ENCODE data around the gene NFASC. TPM values are rescaled to one million over a fixed set of nuclear protein-coding genes. Genes with fewer than 3 reads are reported as not detected.

The NFASC gene
- total RNA-seq, 1 experiment from 2014 or later: 23.6 TPM

GRCh38 chr1:204888294-204888693 lies 17.6 kb downstream of the NFASC start:
- Histone ChIP-seq H3K4me3 (ENCODE audit: insufficient read depth, low read depth, low read length) (no peak overlapping the region), H3K27me3 (ENCODE audit: control insufficient read depth, insufficient read depth, low read length) (no peaks in the 10 kb centered on the region), H3K36me3 (replicated peaks; ENCODE audit: control insufficient read depth, insufficient read depth, low read length) (no peaks in the 10 kb centered on the region)
- no peak for DNase-seq

GRCh38 chr1:204889681-204890383 lies 19.2 kb downstream of the NFASC start:
- Histone ChIP-seq H3K36me3 (replicated peaks; ENCODE audit: control insufficient read depth, insufficient read depth, low read length) (no peaks in the 10 kb centered on the region), H3K27me3 (ENCODE audit: control insufficient read depth, insufficient read depth, low read length) (no peaks in the 10 kb centered on the region), H3K4me3 (ENCODE audit: insufficient read depth, low read depth, low read length) (no peak overlapping the region)
- no peak for DNase-seq

- DNase-seq: no peak
- Histone ChIP-seq H3K4me3 (ENCODE audit: insufficient read depth, low read depth, low read length) (no peak overlapping the region), H3K27me3 (ENCODE audit: control insufficient read depth, insufficient read depth, low read length) (no peaks in the 10 kb centered on the region), H3K36me3 (replicated peaks; ENCODE audit: control insufficient read depth, insufficient read depth, low read length) (no peaks in the 10 kb centered on the region)
Measured at GRCh38 chr1:204891860-204892259, 21.2 kb downstream of the NFASC start.

GRCh38 chr1:204894031-204894430 lies 23.4 kb downstream of the NFASC start:
- Histone ChIP-seq H3K36me3 (replicated peaks; ENCODE audit: control insufficient read depth, insufficient read depth, low read length) (no peaks in the 10 kb centered on the region), H3K4me3 (ENCODE audit: insufficient read depth, low read depth, low read length) (no peak overlapping the region), H3K27me3 (ENCODE audit: control insufficient read depth, insufficient read depth, low read length) (no peaks in the 10 kb centered on the region)
- DNase-seq: no peak

- no peak overlapping the region for H3K4me3 ChIP-seq (ENCODE audit: insufficient read depth, low read depth, low read length)
- H3K36me3 ChIP-seq (replicated peaks; ENCODE audit: control insufficient read depth, insufficient read depth, low read length): no peaks in the 10 kb centered on the region
- DNase-seq: no peak
- no peaks in the 10 kb centered on the region for H3K27me3 ChIP-seq (ENCODE audit: control insufficient read depth, insufficient read depth, low read length)
Measured at GRCh38 chr1:204894606-204895005, 23.9 kb downstream of the NFASC start.

GRCh38 chr1:204896023-204896422 lies 25.4 kb downstream of the NFASC start:
- DNase-seq: no peak
- Histone ChIP-seq H3K4me3 (ENCODE audit: insufficient read depth, low read depth, low read length) (no peak overlapping the region), H3K27me3 (ENCODE audit: control insufficient read depth, insufficient read depth, low read length) (no peaks in the 10 kb centered on the region), H3K36me3 (replicated peaks; ENCODE audit: control insufficient read depth, insufficient read depth, low read length) (no peaks in the 10 kb centered on the region)

GRCh38 chr1:204896787-204897469 lies 26.3 kb downstream of the NFASC start:
- no peak overlapping the region for H3K4me3 ChIP-seq (ENCODE audit: insufficient read depth, low read depth, low read length)
- DNase-seq: no peak
- H3K27me3 ChIP-seq (ENCODE audit: control insufficient read depth, insufficient read depth, low read length): no peaks in the 10 kb centered on the region
- no peaks in the 10 kb centered on the region for H3K36me3 ChIP-seq (replicated peaks; ENCODE audit: control insufficient read depth, insufficient read depth, low read length)

- no peak overlapping the region for H3K4me3 ChIP-seq (ENCODE audit: insufficient read depth, low read depth, low read length)
- no peaks in the 10 kb centered on the region for H3K27me3 ChIP-seq (ENCODE audit: control insufficient read depth, insufficient read depth, low read length)
- no peak for DNase-seq
- no peaks in the 10 kb centered on the region for H3K36me3 ChIP-seq (replicated peaks; ENCODE audit: control insufficient read depth, insufficient read depth, low read length)
Measured at GRCh38 chr1:204900721-204901120, 30.1 kb downstream of the NFASC start.

- DNase-seq: no peak
- no peak overlapping the region for H3K4me3 ChIP-seq (ENCODE audit: insufficient read depth, low read depth, low read length)
- no peaks in the 10 kb centered on the region for H3K27me3 ChIP-seq (ENCODE audit: control insufficient read depth, insufficient read depth, low read length)
- no peaks in the 10 kb centered on the region for H3K36me3 ChIP-seq (replicated peaks; ENCODE audit: control insufficient read depth, insufficient read depth, low read length)
Measured at GRCh38 chr1:204902671-204903070, 32.0 kb downstream of the NFASC start.

GRCh38 chr1:204904228-204904810 lies 33.7 kb downstream of the NFASC start:
- no peak for DNase-seq
- Histone ChIP-seq H3K36me3 (replicated peaks; ENCODE audit: control insufficient read depth, insufficient read depth, low read length) (no peaks in the 10 kb centered on the region), H3K27me3 (ENCODE audit: control insufficient read depth, insufficient read depth, low read length) (no peaks in the 10 kb centered on the region), H3K4me3 (ENCODE audit: insufficient read depth, low read depth, low read length) (no peak overlapping the region)

GRCh38 chr1:204909109-204909508 lies 38.4 kb downstream of the NFASC start:
- no peak overlapping the region for H3K4me3 ChIP-seq (ENCODE audit: insufficient read depth, low read depth, low read length)
- DNase-seq: no peak
- no peaks in the 10 kb centered on the region for H3K36me3 ChIP-seq (replicated peaks; ENCODE audit: control insufficient read depth, insufficient read depth, low read length)

GRCh38 chr1:204915861-204916495 lies 45.3 kb downstream of the NFASC start:
- no peak for DNase-seq
- Histone ChIP-seq H3K27me3 (ENCODE audit: control insufficient read depth, insufficient read depth, low read length) (no peaks in the 10 kb centered on the region), H3K36me3 (replicated peaks; ENCODE audit: control insufficient read depth, insufficient read depth, low read length) (no peaks in the 10 kb centered on the region), H3K4me3 (ENCODE audit: insufficient read depth, low read depth, low read length) (no peak overlapping the region)

More at GRCh38 chr1:204909109-204909508, 38.4 kb downstream of the NFASC start:
- no peaks in the 10 kb centered on the region for H3K27me3 ChIP-seq (ENCODE audit: control insufficient read depth, insufficient read depth, low read length)

GRCh38 chr1:204917802-204918201 lies 47.1 kb downstream of the NFASC start:
- Histone ChIP-seq H3K36me3 (replicated peaks; ENCODE audit: control insufficient read depth, insufficient read depth, low read length) (no peaks in the 10 kb centered on the region), H3K27me3 (ENCODE audit: control insufficient read depth, insufficient read depth, low read length) (no peaks in the 10 kb centered on the region), H3K4me3 (ENCODE audit: insufficient read depth, low read depth, low read length) (no peak overlapping the region)
- no peak for DNase-seq

- Histone ChIP-seq H3K36me3 (replicated peaks; ENCODE audit: control insufficient read depth, insufficient read depth, low read length) (no peaks in the 10 kb centered on the region), H3K27me3 (ENCODE audit: control insufficient read depth, insufficient read depth, low read length) (no peaks in the 10 kb centered on the region), H3K4me3 (ENCODE audit: insufficient read depth, low read depth, low read length) (no peak overlapping the region)
- DNase-seq: no peak
Measured at GRCh38 chr1:204920511-204920910, 49.8 kb downstream of the NFASC start.

- Histone ChIP-seq H3K36me3 (replicated peaks; ENCODE audit: control insufficient read depth, insufficient read depth, low read length) (no peaks in the 10 kb centered on the region), H3K27me3 (ENCODE audit: control insufficient read depth, insufficient read depth, low read length) (no peaks in the 10 kb centered on the region), H3K4me3 (ENCODE audit: insufficient read depth, low read depth, low read length) (no peak overlapping the region)
- DNase-seq: no peak
Measured at GRCh38 chr1:204920967-204921366, 50.3 kb downstream of the NFASC start.
